Stimulated activated CD4-positive, alpha-beta T cell treated with anti-CD3 and anti-CD28 coated beads, Interleukin-1b, Interleukin-23, amount 100 ng/mL, for 24 hours (primary cell): Measurements from ENCODE around the gene MMEL1.
"Not testable (repeated sequence)": the region's sequence is repeated elsewhere in the genome, so short reads cannot be mapped to it uniquely, and the experiment has no call there.

Experiments used
- DNase-seq, 4 experiments: peaks; one replicate each; pipeline ENCODE4 v3.0.0-alpha.2; 2020; ENCODE audit warnings: low read depth in 4 of 4, low spot score in 1 of 4

Gene MMEL1

GRCh38 chr1:2578758-2579118 lies 54.1 kb downstream of the MMEL1 start:
- DNase-seq: no peak

- not testable (repeated sequence) for DNase-seq
Observed at GRCh38 chr1:2577565-2578075, 55.2 kb downstream of the MMEL1 start.

GRCh38 chr1:2575801-2576663 lies 56.8 kb downstream of the MMEL1 start:
- DNase-seq: no peak

GRCh38 chr1:2574350-2574749 lies 58.5 kb downstream of the MMEL1 start:
- DNase-seq: no peak

- no peak for DNase-seq
Observed at GRCh38 chr1:2573250-2573920, 59.4 kb downstream of the MMEL1 start.

GRCh38 chr1:2571348-2571747 lies 61.5 kb downstream of the MMEL1 start:
- no peak for DNase-seq

- DNase-seq: no peak
Observed at GRCh38 chr1:2570332-2570731, 62.5 kb downstream of the MMEL1 start.

GRCh38 chr1:2569703-2570102 lies 63.1 kb downstream of the MMEL1 start:
- not testable (repeated sequence) for DNase-seq

GRCh38 chr1:2569060-2569459 lies 63.8 kb downstream of the MMEL1 start:
- no peak for DNase-seq

- not testable (repeated sequence) for DNase-seq
Observed at GRCh38 chr1:2568187-2568816, 64.5 kb downstream of the MMEL1 start.

GRCh38 chr1:2567083-2567679 lies 65.6 kb downstream of the MMEL1 start:
- DNase-seq: no peak

GRCh38 chr1:2566101-2567045 lies 66.4 kb downstream of the MMEL1 start:
- DNase-seq: no peak

- no peak for DNase-seq
Observed at GRCh38 chr1:2564815-2565374, 67.9 kb downstream of the MMEL1 start.

- DNase-seq: no peak
Observed at GRCh38 chr1:2564006-2564814, 68.6 kb downstream of the MMEL1 start.

GRCh38 chr1:2563205-2563604 lies 69.6 kb downstream of the MMEL1 start:
- DNase-seq: no peak

GRCh38 chr1:2561898-2562895 lies 70.6 kb downstream of the MMEL1 start:
- DNase-seq: no peak

GRCh38 chr1:2561446-2561845 lies 71.4 kb downstream of the MMEL1 start:
- no peak for DNase-seq
